Measurements from ENCODE around the gene C10orf71.

Gene C10orf71

DNA sequence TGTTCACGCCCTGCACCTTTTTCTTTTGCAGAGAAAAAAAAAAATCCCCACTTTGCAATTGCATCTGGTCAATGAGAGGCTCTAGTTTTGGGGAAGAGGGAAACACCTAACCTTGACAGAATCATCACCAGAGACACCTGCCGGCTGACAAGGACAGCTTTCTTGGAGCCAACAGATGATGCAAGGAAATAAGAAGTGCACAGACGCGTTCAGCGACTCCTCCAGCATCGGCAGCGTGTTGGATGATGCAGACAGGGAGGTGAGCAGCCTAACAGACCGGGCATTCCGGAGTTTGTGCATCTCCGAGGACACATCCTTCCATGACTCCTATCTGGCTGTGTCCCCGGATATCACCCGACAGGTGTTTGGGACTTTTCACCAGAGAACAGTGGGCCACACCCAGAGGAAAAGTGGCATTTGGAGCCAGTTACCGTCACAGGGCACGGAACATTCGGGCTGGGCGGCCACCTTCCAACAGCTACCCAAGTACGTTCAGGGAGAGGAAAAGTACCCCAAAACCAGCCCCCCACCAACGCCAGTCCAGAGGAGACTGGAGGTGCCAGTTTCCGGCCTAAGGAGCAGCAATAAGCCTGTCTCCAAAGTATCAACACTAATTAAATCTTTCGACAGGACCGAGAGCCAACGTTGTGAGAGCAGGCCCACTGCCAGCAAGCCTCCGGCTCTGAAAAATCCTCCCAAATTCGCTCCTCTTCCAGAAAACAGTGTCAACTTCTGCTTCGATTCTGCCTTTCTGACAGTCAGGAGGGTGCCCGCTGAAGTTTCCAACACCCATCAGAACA, 23.6 kb downstream of the C10orf71 start:
- Mint-ChIP-seq H3K27ac (no peak overlapping the region), H3K4me1 (no peaks in the 10 kb centered on the region), H3K27me3 (peaks cover 6% of the 10 kb centered on the region), H3K9me3 (no peaks in the 10 kb centered on the region), H3K36me3 (no peaks in the 10 kb centered on the region), H3K4me3 (no peak overlapping the region)
- no peak for DNase-seq (ENCODE audit: low spot score in 2 of 2)
- no peak for ATAC-seq (ENCODE audit: low read depth)

DNA sequence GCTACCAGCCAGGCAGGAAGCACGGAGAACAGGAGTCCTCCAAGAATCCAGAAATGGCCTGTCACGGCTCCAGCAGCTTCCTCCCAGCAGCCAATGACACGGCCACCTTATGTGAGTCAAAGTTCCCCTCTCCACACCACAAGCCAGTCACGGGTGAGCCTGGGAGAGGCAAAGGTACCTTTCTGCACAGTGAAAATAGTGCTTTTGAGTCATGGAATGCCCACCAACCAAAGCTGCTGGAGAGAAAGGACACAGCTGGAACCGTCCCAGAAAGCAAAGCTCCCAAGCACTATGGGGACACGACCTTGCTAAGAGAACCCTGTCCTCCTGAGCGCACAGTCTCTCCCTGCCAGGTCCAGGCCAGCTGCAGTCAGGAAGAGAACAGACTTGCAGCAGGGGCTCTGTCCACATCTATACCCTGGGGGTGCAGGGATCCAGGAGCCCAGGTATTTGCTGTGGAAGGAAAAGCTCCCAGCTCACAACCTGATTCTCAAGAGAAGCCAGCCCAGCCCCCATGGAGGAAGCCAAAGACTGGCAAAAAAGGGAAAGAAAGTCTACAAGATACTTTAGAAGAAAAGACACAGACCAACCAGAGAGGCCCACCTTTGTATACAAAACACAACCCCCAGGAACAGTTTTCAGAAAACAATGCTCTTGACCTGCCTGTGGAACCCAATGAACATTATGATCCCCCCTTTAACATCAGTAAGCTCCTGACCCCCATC, 24.4 kb downstream of the C10orf71 start:
- Mint-ChIP-seq H3K27me3 (peaks cover 6% of the 10 kb centered on the region), H3K4me3 (no peak overlapping the region), H3K4me1 (no peaks in the 10 kb centered on the region), H3K9me3 (no peaks in the 10 kb centered on the region), H3K27ac (no peak overlapping the region), H3K36me3 (no peaks in the 10 kb centered on the region)
- no peak for ATAC-seq (ENCODE audit: low read depth)
- DNase-seq (ENCODE audit: low spot score in 2 of 2), result no peak

DNA sequence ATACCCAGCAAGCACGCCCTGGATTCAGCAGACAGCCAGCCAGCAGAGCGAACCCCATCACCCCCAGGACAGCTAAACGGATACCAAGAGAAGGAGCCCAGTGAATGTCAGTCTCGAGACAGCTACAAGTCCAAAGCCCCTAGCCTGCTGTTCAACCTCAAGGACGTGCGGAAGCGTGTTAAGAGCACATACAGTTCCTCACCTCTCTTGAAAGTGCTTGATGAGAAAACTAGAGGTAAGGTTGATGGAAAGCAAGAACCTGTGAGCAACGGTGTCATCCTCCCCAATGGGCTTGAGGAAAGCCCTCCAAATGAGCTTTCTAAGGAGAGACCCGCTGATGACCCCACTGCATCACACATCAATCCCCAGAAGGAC, 24.9 kb downstream of the C10orf71 start:
- Mint-ChIP-seq H3K27me3 (peaks cover 6% of the 10 kb centered on the region), H3K36me3 (no peaks in the 10 kb centered on the region), H3K4me1 (no peaks in the 10 kb centered on the region), H3K27ac (no peak overlapping the region), H3K4me3 (no peak overlapping the region), H3K9me3 (no peaks in the 10 kb centered on the region)
- DNase-seq (ENCODE audit: low spot score in 2 of 2) (no peak), ATAC-seq (ENCODE audit: low read depth) (no peak)

DNA sequence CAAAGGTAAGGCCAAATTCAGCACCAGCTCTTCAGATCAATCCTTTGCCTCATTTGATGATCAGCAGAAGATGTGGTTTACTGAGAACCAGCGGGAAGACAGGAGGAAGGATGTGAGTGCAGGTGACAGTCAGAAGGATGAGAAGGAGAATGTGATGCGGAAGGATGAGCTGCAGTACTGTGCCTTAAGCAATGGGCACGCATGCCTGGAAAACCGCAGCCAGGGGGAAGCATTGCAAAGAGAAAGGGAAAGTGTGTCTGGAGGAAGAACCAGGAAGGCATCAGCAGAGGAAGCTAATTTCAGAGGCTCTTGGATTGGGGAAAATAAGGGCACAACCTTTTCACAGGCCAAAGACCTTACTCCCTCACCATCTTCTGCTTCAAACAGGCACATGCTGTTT, 25.7 kb downstream of the C10orf71 start:
- H3K9me3 Mint-ChIP-seq, result no peaks in the 10 kb centered on the region
- ATAC-seq (ENCODE audit: low read depth), result no peak
- DNase-seq (ENCODE audit: low spot score in 2 of 2), result no peak
- H3K27me3 Mint-ChIP-seq, result peaks cover 9% of the 10 kb centered on the region
- no peak overlapping the region for H3K4me3 Mint-ChIP-seq
- no peak overlapping the region for H3K27ac Mint-ChIP-seq
- no peaks in the 10 kb centered on the region for H3K4me1 Mint-ChIP-seq
- H3K36me3 Mint-ChIP-seq, result no peaks in the 10 kb centered on the region

GRCh38 chr10:49325131-49325915, 26.4 kb downstream of the C10orf71 start:
- Mint-ChIP-seq H3K36me3 (no peaks in the 10 kb centered on the region), H3K27me3 (peaks cover 9% of the 10 kb centered on the region), H3K4me1 (no peaks in the 10 kb centered on the region), H3K4me3 (no peak overlapping the region), H3K27ac (no peak overlapping the region), H3K9me3 (no peaks in the 10 kb centered on the region)
- DNase-seq (ENCODE audit: low spot score in 2 of 2) (no peak), ATAC-seq (ENCODE audit: low read depth) (no peak)

DNA sequence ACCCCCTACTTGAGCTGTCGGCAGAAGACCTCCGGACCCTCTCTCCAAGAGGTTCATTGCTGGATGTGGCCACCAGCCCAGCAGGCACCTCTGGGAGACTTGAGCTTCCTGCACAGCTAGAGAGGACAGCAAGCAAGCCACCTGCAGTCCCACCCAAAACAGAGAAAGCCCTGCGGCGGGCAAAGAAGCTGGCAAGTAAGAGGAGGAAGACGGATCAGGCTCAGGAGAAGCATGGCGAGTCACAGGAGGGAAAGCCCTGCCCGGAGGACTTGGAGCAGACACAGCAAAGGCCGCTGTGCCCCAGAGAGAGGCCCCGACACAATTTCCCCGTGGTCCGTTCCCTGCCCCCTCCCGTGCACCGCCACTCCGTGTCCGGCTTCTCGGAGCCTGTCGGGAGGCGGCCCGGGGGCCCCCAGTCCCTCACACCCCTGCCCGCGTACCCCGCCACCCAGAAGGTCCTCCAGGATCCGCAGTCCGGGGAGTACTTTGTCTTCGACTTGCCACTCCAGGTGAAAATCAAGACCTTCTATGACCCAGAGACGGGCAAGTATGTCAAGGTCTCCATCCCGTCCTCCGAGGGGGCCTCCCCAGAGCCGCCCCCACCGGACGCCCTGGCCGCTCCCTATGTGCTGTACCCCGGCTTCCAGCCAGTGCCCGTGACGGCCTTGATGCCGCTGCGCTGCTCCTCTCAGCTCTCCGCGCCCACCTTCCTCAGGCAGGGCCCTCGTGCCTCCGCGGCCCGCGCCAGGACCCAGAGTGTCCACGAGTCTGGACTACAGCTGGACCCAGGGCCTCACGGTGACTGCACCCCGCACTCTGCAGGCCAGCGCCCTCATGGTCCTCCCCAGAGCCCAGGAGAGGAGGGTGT, 27.2 kb downstream of the C10orf71 start:
- Mint-ChIP-seq H3K4me3 (no peak overlapping the region), H3K27ac (no peak overlapping the region), H3K4me1 (no peaks in the 10 kb centered on the region), H3K9me3 (no peaks in the 10 kb centered on the region), H3K36me3 (no peaks in the 10 kb centered on the region), H3K27me3 (peaks cover 10% of the 10 kb centered on the region)
- no peak for ATAC-seq (ENCODE audit: low read depth)
- no peak for DNase-seq (ENCODE audit: low spot score in 2 of 2)

- DNase-seq (ENCODE audit: low spot score in 2 of 2), result no peak
- Mint-ChIP-seq H3K4me1 (no peaks in the 10 kb centered on the region), H3K36me3 (no peaks in the 10 kb centered on the region), H3K4me3 (no peak overlapping the region), H3K27ac (no peak overlapping the region), H3K27me3 (peaks cover 10% of the 10 kb centered on the region), H3K9me3 (no peaks in the 10 kb centered on the region)
- ATAC-seq (ENCODE audit: low read depth), result no peak
Observed at GRCh38 chr10:49327036-49327813, 28.3 kb downstream of the C10orf71 start.

- H3K36me3 Mint-ChIP-seq, result no peaks in the 10 kb centered on the region
- peaks cover 12% of the 10 kb centered on the region for H3K27me3 Mint-ChIP-seq
- no peaks in the 10 kb centered on the region for H3K9me3 Mint-ChIP-seq
- ATAC-seq (ENCODE audit: low read depth), result no peak
- no peaks in the 10 kb centered on the region for H3K4me1 Mint-ChIP-seq
- H3K27ac Mint-ChIP-seq, result no peak overlapping the region
- no peak for DNase-seq (ENCODE audit: low spot score in 2 of 2)
- H3K4me3 Mint-ChIP-seq, result no peak overlapping the region
Observed at GRCh38 chr10:49328401-49329145, 29.6 kb downstream of the C10orf71 start.

DNA sequence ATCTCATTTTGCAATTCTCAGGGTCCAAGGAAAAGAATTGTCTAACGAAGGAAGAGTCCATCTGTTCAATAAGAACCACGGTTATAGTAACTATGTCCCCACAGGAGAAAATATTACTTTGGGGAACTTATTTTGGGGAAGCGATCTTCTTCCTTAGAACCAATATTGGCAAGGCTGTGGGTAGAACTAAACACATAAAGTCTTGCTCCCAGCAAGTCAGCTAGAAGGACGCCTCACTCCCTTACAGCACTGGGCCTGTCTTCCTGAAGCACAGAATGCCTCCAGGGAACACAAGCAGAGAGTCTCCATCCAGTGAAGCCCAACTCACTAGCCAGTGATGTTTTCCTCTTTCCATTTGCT, 30.2 kb downstream of the C10orf71 start:
- Mint-ChIP-seq H3K9me3 (no peaks in the 10 kb centered on the region), H3K4me1 (no peaks in the 10 kb centered on the region), H3K36me3 (no peaks in the 10 kb centered on the region), H3K27ac (no peak overlapping the region), H3K27me3 (peaks cover 11% of the 10 kb centered on the region), H3K4me3 (no peak overlapping the region)
- no peak for DNase-seq (ENCODE audit: low spot score in 2 of 2)
- ATAC-seq (ENCODE audit: low read depth), result no peak

GRCh38 chr10:49330127-49330665, 31.2 kb downstream of the C10orf71 start:
- peaks cover 1% of the 10 kb centered on the region for H3K4me1 Mint-ChIP-seq
- no peak overlapping the region for H3K4me3 Mint-ChIP-seq
- H3K9me3 Mint-ChIP-seq, result peaks cover under 1% of the 10 kb centered on the region
- DNase-seq (ENCODE audit: low spot score in 2 of 2) (no peak), ATAC-seq (ENCODE audit: low read depth) (no peak)
- H3K36me3 Mint-ChIP-seq, result no peaks in the 10 kb centered on the region
- no peak overlapping the region for H3K27ac Mint-ChIP-seq
- peaks cover 8% of the 10 kb centered on the region for H3K27me3 Mint-ChIP-seq

- Mint-ChIP-seq H3K36me3 (peaks cover 7% of the 10 kb centered on the region), H3K27ac (no peak overlapping the region), H3K27me3 (peaks cover 8% of the 10 kb centered on the region), H3K4me1 (peaks cover 6% of the 10 kb centered on the region), H3K4me3 (no peak overlapping the region), H3K9me3 (peaks cover 8% of the 10 kb centered on the region)
- ATAC-seq (ENCODE audit: low read depth) (no peak), DNase-seq (ENCODE audit: low spot score in 2 of 2) (no peak)
Observed at GRCh38 chr10:49331431-49331830, 32.5 kb downstream of the C10orf71 start.

DNA sequence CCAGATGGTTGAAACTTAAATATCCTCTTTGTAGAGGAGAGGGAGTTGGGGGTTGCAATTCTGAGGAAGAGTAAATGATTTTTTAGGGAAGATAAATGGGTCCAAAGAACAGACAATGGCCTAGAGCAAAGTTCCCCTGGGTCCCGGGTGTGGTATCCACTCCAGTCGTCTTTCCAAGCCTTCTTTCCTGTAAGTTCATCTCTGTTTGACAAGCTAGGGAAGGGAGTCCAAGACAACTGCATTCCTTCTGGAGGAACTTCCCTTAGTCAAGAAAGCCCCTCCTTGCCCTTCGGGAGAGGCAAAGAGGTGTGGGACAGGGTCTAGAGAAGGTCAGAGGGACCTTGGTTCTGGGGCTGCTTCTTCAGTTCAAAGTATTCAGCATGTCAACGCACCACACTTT, 33.4 kb downstream of the C10orf71 start:
- peaks cover 8% of the 10 kb centered on the region for H3K9me3 Mint-ChIP-seq
- ATAC-seq (ENCODE audit: low read depth), result no peak
- H3K27ac Mint-ChIP-seq, result no peak overlapping the region
- peaks cover 6% of the 10 kb centered on the region for H3K4me1 Mint-ChIP-seq
- peaks cover 7% of the 10 kb centered on the region for H3K36me3 Mint-ChIP-seq
- no peak overlapping the region for H3K4me3 Mint-ChIP-seq
- DNase-seq (ENCODE audit: low spot score in 2 of 2), result no peak
- peaks cover 7% of the 10 kb centered on the region for H3K27me3 Mint-ChIP-seq
